Middle frontal gyrus (tissue), 1 donor: ENCODE results near the gene GPR55.
"Not testable (repeated sequence)": the region's sequence is repeated elsewhere in the genome, so short reads cannot be mapped to it uniquely, and the experiment has no call there.

Experiments used
- DNase-seq: peaks from one replicate; pipeline ENCODE4 v3.0.0-alpha.2; 2015; ENCODE audit warnings: low spot score; ENCODE audit errors: extremely low spot score

Gene GPR55, protein sequence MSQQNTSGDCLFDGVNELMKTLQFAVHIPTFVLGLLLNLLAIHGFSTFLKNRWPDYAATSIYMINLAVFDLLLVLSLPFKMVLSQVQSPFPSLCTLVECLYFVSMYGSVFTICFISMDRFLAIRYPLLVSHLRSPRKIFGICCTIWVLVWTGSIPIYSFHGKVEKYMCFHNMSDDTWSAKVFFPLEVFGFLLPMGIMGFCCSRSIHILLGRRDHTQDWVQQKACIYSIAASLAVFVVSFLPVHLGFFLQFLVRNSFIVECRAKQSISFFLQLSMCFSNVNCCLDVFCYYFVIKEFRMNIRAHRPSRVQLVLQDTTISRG

DNA sequence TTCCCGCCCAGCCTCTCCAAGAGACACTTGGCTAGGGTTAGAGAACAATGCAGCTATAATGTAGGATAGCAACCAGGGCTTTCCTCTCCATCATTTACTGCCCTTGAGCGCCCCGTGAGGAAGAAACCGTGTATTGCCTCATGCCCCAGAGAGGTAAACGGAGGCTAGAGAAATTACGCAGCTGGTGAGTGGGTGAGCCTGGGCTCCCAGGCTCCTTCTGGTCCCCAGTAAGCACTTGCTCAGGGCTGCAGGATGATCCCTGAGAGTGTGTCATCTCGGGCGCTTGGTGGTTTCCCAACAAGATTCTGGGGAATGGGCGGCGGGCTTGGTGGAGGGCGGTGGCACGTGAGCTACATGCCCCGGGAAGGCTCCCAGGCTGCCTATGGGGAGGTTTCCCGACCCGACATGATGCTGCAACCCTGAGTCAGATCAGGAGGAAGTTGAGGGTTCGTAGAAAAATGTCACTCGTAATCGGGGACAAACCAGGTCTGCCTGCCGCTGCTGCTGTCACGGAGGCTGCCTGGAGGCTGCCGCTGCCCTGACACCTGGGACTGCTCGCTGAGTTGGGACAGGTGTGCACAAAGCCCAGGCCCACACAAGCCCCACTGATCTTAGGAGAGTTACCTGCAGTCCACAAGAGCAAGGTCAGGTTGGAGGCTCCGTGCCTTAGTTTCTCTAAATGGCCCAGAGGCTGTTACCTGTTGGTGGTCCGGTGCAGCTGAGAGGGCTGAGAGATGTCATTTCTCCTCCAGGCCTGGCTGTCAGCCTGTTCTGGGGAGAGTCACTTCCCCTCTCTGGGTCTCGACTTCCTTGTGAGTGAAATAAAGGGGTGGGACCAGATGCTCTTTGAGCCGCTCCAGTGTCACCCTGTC lies at the start of gene GPR55:
GPR55 (minus strand) TSS at position 773 of the 872 bp plus-strand sequence. CDS start 14,280 bp downstream, outside the sequence.
- DNase-seq, result no peak

DNA sequence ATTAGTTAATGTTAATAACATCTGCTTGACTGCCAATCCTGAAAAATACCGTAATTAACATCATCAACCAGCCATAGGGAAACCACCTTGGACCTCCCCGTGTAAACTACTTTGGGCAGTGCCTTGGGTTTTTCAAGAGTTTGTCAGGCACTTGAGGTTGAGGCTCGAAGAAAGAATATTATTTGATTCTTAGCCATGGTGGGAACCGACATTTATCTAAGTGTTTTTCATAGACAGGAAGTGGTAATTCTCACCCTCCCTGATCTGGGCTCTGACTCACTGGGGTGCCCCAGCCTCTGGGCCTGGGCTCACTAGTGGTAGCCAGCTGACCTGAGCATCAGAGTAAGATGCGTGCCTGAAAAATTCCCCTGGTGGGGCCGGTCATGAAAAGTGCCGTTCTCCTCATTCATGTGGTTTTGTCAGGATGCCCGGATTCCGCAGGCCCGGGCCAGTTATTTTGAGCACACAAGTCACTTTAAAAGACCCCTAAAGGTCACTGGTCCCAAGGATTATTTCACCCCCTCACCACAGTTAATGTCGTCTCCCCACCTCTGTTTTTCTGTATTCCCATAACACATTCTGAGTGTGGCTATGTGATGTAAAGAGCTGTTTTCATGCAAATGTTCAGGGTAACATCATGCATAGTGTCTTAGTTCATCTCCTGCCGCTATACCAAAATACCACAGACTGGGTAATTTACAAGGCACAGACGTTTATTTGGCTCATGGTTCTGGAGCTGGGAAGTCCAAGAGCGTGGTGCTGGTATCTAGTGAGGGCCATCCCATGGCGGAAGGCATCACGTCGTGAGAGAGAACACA lies 49.3 kb upstream of the GPR55 start:
- no peak for DNase-seq

DNA sequence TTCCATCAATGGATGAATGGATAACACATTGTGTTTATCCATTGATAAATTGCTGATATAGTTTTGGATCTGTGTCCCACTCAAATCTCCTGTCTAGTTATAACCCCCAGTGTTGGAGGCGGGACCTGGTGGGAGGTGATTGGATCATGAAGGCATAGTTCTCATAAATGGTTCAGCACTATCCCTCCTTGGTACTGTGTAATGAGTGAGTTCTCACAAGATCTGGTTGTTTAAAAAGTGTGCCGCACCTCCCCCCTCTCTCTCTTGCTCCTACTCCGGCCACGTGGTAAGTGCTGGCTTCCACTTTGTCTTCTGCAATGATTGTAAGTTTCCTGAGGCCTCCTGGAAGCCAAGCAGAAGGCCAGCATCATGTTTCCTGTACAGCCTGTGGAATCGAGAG lies 47.0 kb upstream of the GPR55 start:
- DNase-seq, result no peak

DNA sequence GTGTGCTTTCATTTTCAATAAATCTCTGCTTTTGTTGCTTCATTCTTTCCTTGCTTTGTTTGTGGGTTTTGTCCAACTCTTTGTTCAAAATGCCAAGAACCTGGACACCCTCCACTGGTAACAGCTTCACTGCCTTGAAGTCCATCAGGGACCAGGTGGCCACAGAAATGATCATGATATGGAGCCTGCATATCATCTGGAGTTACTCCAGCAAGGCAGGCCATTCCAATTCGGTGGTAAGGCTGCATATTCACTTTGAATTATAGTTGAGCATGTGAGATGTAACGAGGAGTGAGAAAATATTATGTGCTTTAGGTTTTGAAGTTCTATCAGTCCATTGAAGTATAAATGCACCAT lies 44.6 kb upstream of the GPR55 start:
- DNase-seq, result no peak

DNA sequence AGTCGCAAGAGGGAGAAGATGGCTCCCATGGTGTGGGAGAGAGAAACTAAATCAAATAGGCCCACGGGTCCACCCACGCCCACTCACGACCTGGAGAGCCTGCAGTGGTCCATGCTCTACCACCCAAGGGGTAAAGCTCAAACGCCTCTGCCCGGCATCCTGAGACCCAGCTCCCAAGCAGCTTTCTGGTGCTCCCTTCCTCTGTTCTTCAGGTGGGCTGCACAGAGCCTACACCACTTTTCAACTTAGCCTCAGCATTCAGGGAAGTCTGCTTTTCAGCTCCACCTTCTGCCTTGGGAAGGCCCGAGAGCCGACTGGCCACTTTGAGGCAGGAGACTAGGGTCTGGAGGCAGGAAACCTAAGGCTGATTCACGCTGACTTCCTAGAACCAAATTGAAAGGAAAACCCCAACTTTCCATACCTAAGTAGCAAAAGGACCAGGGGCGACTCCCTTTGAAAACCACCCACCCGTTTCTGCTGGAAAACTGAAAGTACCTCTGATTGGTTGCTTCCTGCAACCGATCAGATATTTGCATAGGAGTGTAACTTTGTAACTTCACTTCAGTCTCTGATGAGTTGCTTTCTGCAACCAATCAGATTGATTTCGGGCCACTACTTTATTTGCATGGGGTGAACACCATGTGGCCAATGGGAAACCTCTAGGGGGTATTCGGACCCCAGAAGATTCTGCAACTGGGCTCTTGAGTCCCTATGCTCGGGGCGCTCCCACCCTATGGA lies 44.0 kb upstream of the GPR55 start:
- DNase-seq, result no peak

DNA sequence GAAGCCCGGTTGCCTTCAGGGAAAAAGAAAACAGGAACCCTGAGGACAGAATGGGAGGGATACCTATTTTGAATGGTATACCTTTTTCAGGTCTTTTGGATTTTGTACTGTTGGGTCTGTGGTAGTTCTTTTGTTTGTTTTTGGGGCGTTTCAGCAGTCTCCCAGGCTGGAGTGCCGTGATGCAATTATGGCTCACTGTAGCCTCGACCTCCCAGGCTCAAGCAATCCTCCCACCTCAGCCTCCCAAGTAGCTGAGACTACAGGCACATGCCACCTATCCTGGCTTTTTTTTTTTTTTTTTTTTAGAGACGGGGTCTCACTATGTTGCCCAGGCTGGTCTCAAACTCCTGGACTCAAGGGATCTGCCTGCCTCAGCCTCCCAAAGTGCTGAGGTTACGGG lies 43.3 kb upstream of the GPR55 start:
- not testable (repeated sequence) for DNase-seq

DNA sequence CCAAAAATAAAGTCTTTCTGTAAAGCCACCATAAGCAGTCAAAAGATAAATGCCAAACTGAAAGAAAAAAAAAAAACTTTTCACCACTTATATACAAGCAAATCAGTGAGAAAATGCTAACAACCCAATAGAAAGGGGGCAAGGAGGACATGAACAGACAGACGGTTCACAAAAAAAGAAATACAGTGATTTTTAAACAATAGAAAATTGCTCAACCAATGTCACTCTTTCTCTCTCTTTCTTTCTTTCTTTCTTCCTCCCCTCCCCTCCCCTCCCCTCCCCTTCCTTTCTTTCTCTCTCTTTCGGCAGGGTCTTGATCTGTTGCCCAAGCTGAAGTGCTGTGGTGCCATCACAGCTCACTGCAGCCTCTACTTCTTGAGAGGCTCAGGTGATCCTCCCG lies 42.1 kb upstream of the GPR55 start:
- no peak for DNase-seq

DNA sequence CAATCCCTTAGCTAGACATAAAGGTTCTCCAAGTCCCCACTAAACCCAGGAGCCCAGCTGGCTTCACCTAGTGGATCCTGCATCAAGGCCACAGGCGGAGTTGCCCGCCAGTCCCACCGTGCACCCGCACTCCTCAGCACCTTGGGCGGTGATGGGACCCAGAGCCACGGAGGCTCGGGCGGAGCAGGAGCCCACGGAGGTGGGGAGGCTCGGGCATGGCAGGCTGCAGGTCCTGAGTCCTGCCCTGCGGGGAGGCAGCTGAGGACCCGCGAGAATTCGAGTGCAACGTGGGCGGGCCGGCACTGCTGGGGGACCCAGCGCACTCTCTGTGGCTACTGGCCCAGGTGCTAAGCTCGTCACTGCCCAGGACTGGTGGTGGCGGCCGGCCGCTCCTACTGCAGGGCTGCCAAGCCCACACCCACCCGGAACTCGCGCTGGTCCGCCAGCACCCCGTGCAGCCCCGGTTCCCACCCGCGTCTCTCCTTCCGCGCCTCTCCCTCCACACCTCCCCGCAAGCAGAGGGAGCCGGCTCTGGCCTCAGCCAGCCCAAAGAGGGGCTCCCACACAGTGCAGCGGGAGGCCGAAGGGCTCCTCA lies 39.2 kb upstream of the GPR55 start:
- DNase-seq, result no peak

DNA sequence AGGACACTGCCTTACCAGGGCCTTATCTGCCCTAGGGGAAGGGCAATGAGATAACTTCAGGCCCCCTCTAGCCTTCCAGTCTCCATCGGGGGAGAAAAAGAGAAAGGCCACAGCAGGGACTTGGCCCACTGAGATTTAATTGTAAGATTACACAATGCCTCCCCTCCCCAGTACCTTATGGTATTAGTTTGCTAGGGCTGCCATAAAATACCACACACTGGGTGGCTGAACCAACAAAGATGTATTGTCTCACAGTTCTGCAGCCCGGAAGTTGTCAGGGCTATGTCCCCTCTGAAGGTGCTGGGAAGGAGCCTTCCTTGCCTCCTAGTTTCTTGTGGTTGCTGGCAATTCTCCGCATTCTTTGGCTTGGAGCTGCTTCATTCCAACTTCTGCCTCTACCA lies 36.0 kb upstream of the GPR55 start:
- DNase-seq, result no peak

DNA sequence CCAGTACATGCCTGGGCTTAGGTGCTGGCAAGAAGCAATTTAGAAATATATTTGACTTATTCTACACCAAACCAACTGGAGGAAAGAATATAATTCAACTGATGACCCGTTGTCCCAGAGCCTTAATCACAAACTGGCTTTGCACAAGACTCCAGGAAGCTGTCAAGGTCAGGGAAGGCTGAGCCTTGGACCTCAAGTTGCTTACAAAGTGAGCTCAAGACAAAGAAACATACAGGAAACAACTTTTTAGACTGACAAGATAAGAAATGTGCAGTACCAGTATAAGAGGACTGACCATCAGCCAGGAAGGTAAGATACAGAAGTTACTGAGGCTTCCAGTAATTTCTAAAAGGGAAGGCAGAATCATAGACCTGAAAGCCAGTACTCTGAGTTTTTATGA lies 35.0 kb upstream of the GPR55 start:
- no peak for DNase-seq

DNA sequence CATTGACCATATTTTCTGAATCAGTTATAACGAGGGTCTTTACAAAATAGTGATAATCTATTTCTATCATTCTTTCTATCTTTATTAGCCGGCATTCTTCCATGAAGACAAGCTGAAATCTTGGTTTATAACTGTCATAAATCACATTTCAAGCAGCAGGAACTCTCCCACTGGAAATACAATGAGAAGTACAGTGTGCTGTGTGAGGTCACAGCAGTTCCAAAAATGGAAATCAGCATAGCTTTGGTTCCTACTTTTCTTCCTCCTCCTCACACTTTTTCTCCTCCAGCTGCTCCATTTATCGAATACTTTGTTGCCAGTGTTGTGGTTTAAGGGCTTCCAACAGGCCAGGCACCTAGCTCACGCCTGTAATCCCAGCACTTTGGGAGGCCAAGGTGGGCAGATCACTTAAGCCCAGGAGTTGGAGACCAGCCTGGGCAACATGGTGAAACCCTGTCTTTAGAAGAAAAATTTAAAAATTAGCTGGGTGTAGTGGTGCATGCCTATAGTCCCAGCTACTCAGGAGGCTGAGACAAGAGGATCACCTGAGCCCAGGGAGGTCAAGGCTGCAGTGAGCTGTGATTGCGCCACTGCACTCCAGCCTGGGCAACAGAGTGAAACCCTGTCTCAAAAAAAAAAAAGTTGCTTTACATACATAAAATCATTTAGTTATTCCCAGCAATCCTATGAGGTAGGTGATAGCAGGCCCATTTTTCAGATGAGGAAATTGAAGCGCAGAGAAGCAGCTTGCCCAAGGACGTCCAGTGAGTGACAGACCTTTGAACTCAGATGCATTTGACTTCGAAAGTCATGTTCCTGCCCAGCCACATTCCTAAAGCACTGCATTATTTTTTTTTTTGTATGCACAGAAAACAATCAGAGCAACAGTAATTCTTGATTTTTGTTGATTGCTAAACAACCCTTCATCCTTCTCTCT lies 34.0 kb upstream of the GPR55 start:
- no peak for DNase-seq

DNA sequence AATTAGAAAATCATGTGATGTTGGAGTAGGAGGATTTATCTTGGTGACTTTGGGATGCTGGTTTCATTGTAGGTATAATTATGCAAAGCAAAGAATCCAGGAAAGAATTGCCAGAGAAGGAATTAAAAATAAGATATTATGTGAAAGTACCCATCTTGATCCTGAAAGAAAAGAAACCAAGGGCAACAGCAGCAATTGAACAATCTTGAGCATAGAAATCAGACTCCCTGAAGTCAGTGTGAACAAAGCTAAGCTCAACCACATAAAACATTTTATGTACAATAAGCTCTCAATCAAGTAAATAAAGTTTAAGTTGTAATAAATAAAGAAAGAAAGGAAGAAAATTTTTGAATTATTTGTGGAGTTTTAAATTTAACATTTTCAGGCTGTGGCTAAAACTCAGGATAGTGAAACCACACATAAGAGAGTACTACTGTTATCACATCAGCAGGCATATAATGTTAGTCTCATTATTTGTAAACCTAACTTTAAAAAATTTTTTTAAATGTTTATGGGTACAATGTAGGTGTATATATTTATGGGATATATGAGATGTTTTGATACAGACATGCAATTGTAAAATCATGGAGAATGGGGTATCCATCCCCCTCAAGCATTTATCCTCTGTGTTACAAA lies 32.8 kb upstream of the GPR55 start:
- DNase-seq, result no peak

DNA sequence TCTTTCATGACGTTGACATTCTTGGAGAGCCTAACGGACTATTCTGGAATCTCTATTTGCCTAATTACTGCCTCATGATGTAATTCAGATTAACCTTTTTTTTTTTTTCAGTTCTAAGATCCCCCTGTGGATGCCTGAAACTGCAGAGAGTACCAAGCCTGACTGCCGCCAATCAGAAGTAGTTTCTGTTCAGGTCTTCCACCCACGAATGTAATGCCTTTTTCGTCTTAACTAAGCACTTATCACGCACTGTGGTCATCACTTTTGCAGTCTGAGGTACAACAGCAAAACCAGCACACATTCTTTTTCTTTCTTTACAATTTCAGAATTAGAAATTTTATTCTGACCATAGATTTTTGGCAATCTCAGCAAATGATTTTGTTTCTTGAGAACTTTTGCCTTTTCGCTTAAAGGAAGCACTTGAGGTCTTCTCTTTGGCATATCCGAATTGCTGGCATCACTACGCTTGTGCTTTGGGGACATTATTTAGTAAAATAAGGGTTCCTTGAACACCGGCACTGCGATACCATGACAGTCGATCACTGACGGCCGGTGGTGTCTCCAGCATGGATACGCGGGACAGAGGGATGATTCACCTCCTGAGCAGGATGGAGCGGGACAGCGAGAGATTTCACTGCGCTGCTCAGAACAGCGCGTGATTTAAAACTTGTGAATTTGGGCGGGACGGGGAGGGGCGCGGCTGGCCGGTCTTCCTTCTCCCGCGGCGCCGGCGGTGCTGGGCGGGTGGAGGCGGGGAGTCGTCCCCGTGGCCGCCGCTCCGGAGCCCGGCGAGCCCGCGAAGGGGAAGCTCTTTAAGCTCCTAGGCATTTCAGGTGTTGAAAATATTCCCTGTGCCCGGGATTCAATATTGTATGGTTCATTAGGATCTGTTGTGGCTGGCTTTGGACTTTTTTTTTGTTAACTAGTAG lies 32.0 kb upstream of the GPR55 start:
- DNase-seq, result no peak

DNA sequence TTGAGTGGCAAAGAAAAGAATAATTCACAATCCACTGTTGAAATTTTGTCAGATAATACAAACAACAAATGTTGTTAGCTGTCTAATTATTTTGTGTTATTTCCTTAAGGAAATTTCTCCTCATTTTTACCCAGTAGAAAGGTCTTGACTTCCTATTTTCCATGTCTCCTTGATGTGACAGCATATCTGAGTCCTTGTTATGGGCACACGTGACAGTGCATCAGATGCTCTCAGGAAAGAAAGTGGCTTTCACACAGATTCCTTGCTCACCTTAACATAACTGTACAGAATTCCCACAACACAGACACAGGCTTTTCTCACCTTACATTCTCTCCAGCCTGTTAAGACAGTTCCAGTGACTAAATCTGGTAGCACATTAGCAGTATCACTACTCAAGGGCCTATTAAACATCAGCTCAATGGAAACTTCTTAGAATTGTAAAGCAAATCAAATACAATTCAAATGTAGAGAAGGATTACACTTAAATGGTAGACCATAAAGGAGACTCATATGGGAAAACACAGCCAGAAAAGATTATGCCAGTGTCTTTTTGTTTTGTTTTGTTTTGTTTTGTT lies 30.2 kb upstream of the GPR55 start:
- DNase-seq, result no peak

DNA sequence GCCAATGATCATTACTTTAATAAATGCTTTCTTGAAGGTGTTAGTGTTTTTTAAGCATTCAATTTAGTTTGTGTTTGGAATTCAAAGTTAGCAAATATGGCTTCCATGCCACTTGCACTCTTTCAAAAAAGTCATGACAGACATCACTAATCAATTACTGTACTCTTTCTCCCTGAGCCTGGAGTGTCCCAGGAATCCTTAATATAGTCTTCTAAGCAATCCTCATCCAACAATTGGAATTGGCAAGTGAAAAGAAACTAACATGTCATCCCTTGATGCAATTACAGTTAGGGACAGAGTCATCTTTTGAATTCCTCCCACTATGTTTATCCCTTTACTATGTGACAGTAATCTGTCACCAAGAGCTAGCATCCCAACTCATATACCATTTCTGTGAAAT lies 29.7 kb upstream of the GPR55 start:
- no peak for DNase-seq

DNA sequence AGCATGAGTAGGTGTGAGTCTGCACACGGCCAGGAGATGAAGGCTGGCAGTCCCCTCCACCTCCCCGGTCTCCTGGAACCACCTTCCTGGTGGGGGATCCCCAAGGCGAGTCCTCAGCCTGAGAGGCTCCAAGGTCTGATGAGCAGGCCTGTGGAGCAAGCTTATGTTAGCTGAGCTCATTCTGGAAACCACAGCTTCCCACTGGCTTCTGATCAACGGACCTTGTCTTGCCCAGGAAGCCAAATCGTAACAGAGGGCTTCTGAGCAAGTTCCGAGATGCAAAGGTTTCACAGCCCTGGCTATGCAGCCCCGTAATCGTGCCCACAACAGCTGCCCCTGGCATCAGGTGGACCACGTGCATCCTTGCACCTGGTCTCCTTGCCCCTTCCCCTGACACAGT lies 28.8 kb upstream of the GPR55 start:
- no peak for DNase-seq

DNA sequence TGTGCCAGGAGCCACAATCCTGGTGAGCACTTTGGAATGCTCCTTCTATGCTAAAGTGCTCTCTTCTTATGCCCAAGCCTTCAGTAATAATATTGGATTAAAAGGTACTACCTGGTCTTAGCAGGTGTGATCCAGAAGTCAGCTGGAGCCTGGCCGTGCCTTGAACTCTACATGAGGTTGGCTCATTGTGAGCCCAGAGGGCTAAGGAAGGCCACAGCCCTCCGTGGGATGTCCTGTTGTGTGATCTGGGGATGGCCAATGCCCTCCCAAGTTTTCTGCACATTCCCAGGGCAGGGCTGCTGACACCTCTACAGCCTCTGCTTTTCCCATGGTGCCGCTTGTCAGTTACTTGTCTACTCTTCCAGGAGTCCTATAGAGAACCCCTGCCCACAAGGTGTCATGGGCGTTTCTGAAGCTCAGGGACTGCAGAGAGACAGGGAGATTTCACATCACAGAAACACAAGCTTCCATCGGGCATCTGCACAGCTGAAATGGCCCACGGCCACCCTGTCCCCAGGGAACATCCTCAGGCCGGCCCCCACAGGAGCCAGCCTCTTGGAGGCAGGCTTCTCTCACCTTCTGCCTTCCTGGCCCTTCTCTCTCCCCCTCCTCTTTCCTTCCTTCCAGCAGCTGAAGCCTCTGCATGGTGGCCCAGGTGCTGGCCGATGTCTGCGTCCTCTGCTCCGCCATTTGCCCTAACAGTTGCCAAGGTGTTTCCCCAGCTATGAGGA lies 27.3 kb upstream of the GPR55 start:
- no peak for DNase-seq
